ENCODE measurements around the gene LYPD6B.

DNA sequence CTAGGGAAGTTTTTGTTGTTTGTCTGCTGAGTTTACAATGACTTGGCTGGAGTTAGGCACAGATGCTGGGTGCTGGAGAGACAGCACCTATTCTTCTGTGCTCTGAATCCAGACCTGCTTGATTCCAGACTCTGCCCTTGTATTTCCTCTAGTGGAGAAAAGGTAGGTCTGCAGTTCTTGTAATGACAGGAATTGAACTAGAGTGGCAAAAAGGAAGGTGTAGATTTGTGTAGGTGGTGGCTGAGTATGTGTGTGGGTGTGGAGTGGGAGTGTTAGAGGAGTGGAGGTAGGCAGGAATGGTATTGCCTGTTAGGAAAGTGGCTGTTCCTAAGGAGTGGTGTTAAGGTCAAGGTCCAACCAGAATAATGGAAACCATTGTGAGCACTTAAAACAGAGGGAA is 220.0 kb downstream of the LYPD6B start:
- TF ChIP-seq POLR2AphosphoS5 (IDR thresholded peaks at IDR 0.05; ENCODE audit: low read depth, low read length): no peak
- no peak for TF ChIP-seq SMC3 (IDR thresholded peaks at IDR 0.05; ENCODE audit: low read depth, low read length)
- TF ChIP-seq, protein P1, sequence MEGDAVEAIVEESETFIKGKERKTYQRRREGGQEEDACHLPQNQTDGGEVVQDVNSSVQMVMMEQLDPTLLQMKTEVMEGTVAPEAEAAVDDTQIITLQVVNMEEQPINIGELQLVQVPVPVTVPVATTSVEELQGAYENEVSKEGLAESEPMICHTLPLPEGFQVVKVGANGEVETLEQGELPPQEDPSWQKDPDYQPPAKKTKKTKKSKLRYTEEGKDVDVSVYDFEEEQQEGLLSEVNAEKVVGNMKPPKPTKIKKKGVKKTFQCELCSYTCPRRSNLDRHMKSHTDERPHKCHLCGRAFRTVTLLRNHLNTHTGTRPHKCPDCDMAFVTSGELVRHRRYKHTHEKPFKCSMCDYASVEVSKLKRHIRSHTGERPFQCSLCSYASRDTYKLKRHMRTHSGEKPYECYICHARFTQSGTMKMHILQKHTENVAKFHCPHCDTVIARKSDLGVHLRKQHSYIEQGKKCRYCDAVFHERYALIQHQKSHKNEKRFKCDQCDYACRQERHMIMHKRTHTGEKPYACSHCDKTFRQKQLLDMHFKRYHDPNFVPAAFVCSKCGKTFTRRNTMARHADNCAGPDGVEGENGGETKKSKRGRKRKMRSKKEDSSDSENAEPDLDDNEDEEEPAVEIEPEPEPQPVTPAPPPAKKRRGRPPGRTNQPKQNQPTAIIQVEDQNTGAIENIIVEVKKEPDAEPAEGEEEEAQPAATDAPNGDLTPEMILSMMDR (IDR thresholded peaks at IDR 0.05): no peak

All from SK-N-SH (cell line).